Epithelial cell of proximal tubule (primary cell): ENCODE measurements around the gene ATP10A. TPM values are rescaled to one million over a fixed set of nuclear protein-coding genes. Genes with fewer than 3 reads are reported as not detected.

Experiments
- DNase-seq: peaks from one replicate; pipeline ENCODE4 v3.0.0-alpha.2; 2011; ENCODE audit warnings: low read depth
- H3K4me3 ChIP-seq: 2 replicates; pipeline ENCODE4 v1.5.1; 2011; ENCODE audit warnings: low read depth, mild to moderate bottlenecking, low read length
- total RNA-seq: library from RNA; depleted of rRNA; stranded (reverse); fragments of >200 nt; gene quantifications from 2 replicates; pipeline ENCODE4 v1.2.3, GENCODE V29; 2015
- TF ChIP-seq, protein P1 (sequence below): conservative IDR thresholded peaks from 2 replicates; pipeline ENCODE4 v1.5.1; 2012; ENCODE audit warnings: low read depth, mild to moderate bottlenecking, low read length

Gene ATP10A
- total RNA-seq, 1 donor from 2014 or later: 13.0 TPM

DNA sequence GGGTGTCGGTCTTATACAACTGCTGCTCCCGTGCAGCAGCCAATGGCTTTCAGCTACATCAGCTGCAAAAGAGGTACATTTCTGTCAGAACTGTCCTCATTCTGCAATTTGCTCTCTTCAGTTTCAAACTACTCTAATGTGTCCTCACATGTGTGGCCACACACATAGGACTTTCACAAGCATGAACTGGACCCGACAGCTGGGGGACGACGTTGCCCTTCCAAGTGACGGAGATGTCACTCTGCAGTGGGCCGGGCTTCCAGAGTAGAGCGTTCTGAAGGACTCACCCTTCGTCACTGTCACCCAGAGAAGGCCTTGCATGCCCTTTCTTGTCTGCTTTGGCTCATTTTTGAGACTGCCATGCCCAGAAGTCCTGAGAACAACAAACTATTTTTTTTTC is 189.8 kb downstream of the ATP10A start:
- DNase-seq: no peak
- H3K4me3 ChIP-seq: no peak overlapping the region
- TF ChIP-seq, protein P1, sequence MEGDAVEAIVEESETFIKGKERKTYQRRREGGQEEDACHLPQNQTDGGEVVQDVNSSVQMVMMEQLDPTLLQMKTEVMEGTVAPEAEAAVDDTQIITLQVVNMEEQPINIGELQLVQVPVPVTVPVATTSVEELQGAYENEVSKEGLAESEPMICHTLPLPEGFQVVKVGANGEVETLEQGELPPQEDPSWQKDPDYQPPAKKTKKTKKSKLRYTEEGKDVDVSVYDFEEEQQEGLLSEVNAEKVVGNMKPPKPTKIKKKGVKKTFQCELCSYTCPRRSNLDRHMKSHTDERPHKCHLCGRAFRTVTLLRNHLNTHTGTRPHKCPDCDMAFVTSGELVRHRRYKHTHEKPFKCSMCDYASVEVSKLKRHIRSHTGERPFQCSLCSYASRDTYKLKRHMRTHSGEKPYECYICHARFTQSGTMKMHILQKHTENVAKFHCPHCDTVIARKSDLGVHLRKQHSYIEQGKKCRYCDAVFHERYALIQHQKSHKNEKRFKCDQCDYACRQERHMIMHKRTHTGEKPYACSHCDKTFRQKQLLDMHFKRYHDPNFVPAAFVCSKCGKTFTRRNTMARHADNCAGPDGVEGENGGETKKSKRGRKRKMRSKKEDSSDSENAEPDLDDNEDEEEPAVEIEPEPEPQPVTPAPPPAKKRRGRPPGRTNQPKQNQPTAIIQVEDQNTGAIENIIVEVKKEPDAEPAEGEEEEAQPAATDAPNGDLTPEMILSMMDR: no peak

DNA sequence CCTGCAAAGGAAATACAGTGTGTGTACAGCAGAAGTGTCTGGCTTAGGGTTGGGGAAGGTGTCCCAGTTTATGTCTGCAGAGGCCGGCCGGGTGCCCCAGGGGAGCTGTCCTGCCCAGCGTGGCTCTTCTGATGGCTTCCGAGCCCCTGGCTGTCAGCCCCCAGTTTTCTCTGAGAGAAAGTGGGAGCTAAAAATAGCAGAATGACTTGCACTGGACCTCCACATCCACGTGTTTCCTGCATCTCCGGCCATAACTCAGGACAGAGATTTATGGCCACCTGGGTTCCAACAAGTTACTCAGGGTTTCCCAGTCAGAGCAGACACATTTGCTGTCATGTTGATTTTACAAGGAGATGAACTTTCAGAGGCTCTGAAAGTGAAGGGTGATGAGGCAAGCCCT is 192.0 kb downstream of the ATP10A start:
- TF ChIP-seq, protein P1: no peak
- DNase-seq: no peak
- H3K4me3 ChIP-seq: no peak overlapping the region

DNA sequence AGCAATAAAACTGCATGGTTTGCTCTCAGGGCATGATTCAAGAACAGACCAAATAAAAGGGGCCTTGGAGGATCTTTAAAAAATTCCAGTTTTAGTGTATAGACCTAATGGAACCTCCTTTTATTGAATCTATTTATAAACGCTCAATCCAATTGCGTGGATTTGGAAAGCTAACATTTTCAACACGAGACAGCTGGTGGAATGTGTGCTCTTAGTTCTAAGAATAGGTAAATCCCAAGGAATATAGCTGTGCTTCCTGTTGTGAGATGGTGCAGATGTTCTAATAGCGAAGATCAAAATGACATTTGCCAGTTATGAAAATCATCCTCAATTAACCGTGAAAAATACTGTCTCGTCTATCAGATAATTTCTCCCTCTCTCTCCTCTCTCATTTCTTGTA is 192.5 kb downstream of the ATP10A start:
- TF ChIP-seq, protein P1: no peak
- DNase-seq: no peak
- peak overlapping the region; percentile 25 for H3K4me3 ChIP-seq

DNA sequence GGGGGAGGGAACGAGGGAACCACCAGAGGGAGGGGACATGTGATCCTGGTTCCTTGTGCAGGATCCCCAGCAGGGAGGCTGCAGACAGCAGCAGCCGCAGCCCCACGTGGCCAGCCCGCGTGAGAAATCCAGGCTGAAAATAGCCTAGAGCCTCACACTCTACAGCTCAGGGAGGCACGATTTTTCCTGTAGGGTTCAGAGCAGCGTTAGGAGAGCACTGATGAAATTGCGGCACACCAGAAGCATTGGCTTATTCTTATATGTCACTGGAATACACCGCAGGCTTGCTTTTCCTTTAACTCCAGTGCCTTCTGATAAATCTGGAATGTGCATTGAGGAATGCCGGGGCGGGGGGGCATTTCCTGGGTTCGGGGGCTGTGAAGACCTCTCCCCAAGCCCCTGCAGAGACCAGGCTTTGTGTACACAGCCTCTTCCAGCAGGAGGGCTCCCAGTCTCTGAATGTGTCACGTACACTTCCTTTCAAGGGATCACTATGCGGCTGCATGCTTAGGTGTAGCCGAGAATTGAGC is 193.0 kb downstream of the ATP10A start:
- DNase-seq: no peak
- TF ChIP-seq, protein P1: no peak
- H3K4me3 ChIP-seq: peak overlapping the region; percentile 25

DNA sequence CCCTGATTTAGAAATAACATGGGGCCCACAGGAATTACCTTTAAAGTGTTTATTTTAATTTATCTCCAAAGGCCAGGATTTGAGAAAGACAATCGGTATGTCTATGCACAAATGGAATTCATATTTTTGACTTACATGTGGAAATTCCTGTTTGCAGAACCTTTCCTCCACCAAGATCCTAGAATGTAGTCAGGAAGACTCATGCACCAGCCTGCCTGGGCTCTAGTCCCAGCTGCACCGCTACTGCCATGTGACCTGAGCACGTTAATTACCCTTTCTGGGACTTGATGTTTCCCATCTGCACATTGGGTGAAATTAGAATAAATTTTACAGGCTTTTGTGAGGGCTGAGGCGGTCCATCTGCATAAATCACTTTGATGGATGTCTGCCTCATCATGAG is 194.2 kb downstream of the ATP10A start:
- TF ChIP-seq, protein P1: no peak
- DNase-seq: no peak
- no peak overlapping the region for H3K4me3 ChIP-seq

DNA sequence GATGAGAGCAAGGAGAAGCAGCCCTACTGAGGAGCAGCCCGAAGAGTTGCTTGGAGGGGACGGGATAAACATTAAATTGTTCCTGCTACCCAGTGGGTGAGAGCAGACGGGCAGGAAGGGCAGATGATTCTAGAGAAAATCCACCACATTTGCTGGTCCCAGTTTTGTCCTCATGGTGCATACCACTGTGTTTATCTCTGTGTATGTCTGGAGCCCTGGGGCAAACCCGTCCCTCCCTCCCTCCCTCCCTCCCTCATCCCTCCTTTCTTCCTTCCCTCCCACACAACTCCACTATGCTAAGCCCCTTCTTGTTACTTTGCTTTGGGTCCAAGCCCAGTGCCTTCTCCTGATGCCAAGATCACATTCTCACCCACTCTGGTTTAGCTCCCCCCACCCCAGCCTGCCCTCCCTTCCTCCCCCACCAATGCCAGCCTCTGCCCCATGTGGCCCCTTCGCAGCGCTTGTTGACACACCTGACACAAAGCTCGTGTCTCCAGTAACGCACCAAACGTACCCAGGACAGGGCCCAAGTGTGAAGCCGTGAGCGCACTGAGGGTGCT is 194.8 kb downstream of the ATP10A start:
- TF ChIP-seq, protein P1: no peak
- no peak overlapping the region for H3K4me3 ChIP-seq
- DNase-seq: no peak

DNA sequence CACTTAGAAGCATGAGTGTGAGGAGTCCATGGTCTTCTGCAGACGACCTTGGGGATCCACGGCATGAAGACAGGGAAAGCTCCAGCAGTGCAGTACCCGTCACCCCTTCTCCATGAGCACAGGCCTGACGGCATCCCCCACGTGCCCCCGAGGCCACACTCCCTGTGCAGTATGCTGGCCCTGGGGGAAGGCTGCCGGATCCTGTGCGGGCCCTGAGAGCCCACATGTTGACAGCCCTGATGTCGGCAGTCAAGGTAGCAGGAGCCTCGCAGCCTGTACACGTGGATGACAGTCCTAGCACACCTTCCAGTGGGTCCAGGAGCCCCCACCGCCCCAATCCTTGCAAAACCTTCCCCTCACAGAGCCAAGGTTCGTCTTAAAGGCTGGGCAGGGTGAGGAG is 195.3 kb downstream of the ATP10A start:
- DNase-seq: no peak
- H3K4me3 ChIP-seq: no peak overlapping the region
- TF ChIP-seq, protein P1: no peak
